H9 (cell line): ENCODE data around the gene MTARC2. TPM values are rescaled to one million over a fixed set of nuclear protein-coding genes. Genes with fewer than 3 reads are reported as not detected.

ENCODE experiments used
- DNase-seq: peaks from one replicate; pipeline ENCODE4 v3.0.0-alpha.2; 2017
- H2AFZ ChIP-seq: one replicate; pipeline ENCODE4 v1.6.1; 2013; ENCODE audit warnings: mild to moderate bottlenecking, low read length, control low read depth, moderate library complexity
- H2AK5ac ChIP-seq: 2 replicates; pipeline ENCODE4 v1.6.1; 2013; ENCODE audit warnings: low read length, control low read depth, mixed read lengths; ENCODE audit not compliant: insufficient read length
- H2BK120ac ChIP-seq: one replicate; pipeline ENCODE4 v1.6.1; 2013; ENCODE audit warnings: low read depth, mild to moderate bottlenecking, low read length, control low read depth, inconsistent platforms; ENCODE audit not compliant: poor library complexity, severe bottlenecking
- H2BK12ac ChIP-seq: 2 replicates; pipeline ENCODE4 v1.6.1; 2013; ENCODE audit warnings: low read length, control low read depth, mixed read lengths, low read depth; ENCODE audit not compliant: insufficient read length
- H2BK15ac ChIP-seq: 2 replicates; pipeline ENCODE4 v1.6.1; 2013; ENCODE audit warnings: low read depth, low read length, control low read depth
- H2BK20ac ChIP-seq: one replicate; pipeline ENCODE4 v1.6.1; 2013; ENCODE audit warnings: low read depth, mild to moderate bottlenecking, low read length, control low read depth, inconsistent platforms; ENCODE audit not compliant: poor library complexity, severe bottlenecking
- H2BK5ac ChIP-seq: 2 replicates; pipeline ENCODE4 v1.6.1; 2013; ENCODE audit warnings: low read length, control low read depth, mixed read lengths; ENCODE audit not compliant: insufficient read length
- H3K14ac ChIP-seq: 2 replicates; pipeline ENCODE4 v1.6.1; 2013; ENCODE audit warnings: low read length, control low read depth; ENCODE audit not compliant: insufficient read depth
- H3K18ac ChIP-seq: 2 replicates; pipeline ENCODE4 v1.6.1; 2013; ENCODE audit warnings: low read depth, mild to moderate bottlenecking, mixed read lengths, low read length, control low read depth; ENCODE audit not compliant: insufficient read length
- H3K23ac ChIP-seq: 2 replicates; pipeline ENCODE4 v1.6.1; 2013; ENCODE audit warnings: low read length, control low read depth, mixed read lengths, low read depth; ENCODE audit not compliant: insufficient read length
- H3K23me2 ChIP-seq: 2 replicates; pipeline ENCODE4 v1.6.1; 2013; ENCODE audit warnings: low read depth, mild to moderate bottlenecking, mixed read lengths, low read length, control low read depth; ENCODE audit not compliant: insufficient read length, poor library complexity, severe bottlenecking
- H3K27ac ChIP-seq: 2 replicates; pipeline ENCODE4 v1.5.1; 2013; ENCODE audit warnings: low read length, control low read depth, mixed read lengths, low read depth; ENCODE audit not compliant: insufficient read length
- H3K27me3 ChIP-seq: 2 replicates; pipeline ENCODE4 v1.6.1; 2013; ENCODE audit warnings: low read length, control low read depth, inconsistent platforms; ENCODE audit not compliant: insufficient read depth
- H3K4ac ChIP-seq: 2 replicates; pipeline ENCODE4 v1.6.1; 2013; ENCODE audit warnings: low read depth, mild to moderate bottlenecking, control low read depth, inconsistent platforms, low read length, moderate library complexity
- H3K4me1 ChIP-seq: 2 replicates; pipeline ENCODE4 v1.6.1; 2013; ENCODE audit warnings: low read length, control low read depth, inconsistent platforms; ENCODE audit not compliant: insufficient read depth
- H3K4me2 ChIP-seq: 2 replicates; pipeline ENCODE4 v1.6.1; 2013; ENCODE audit warnings: low read length, control low read depth, mixed read lengths; ENCODE audit not compliant: insufficient read length, insufficient read depth
- H3K56ac ChIP-seq: 2 replicates; pipeline ENCODE4 v1.6.1; 2013; ENCODE audit warnings: low read depth, mild to moderate bottlenecking, mixed read lengths, low read length, control low read depth; ENCODE audit not compliant: insufficient read length
- H3K79me1 ChIP-seq: 2 replicates; pipeline ENCODE4 v1.6.1; 2013; ENCODE audit warnings: low read depth, mild to moderate bottlenecking, moderate library complexity, low read length, control low read depth, inconsistent platforms; ENCODE audit not compliant: insufficient read depth, poor library complexity, severe bottlenecking
- H3K79me2 ChIP-seq: 2 replicates; pipeline ENCODE4 v1.6.1; 2013; ENCODE audit warnings: low read length, control low read depth, inconsistent platforms; ENCODE audit not compliant: insufficient read depth
- H3K9ac ChIP-seq: 2 replicates; pipeline ENCODE4 v1.6.1; 2013; ENCODE audit warnings: low read length, control low read depth, mixed read lengths; ENCODE audit not compliant: insufficient read length; ENCODE audit errors: extremely low read depth
- H3K9me3 ChIP-seq: one replicate; pipeline ENCODE4 v1.6.1; 2013; ENCODE audit warnings: low read depth, low read length, inconsistent platforms; ENCODE audit not compliant: control insufficient read depth
- H3T11ph ChIP-seq: one replicate; pipeline ENCODE4 v1.6.1; 2013; ENCODE audit warnings: mild to moderate bottlenecking, low read length, control low read depth, inconsistent platforms
- H4K20me1 ChIP-seq: one replicate; pipeline ENCODE4 v1.6.1; 2013; ENCODE audit not compliant: control insufficient read depth, insufficient read length, insufficient read depth
- H4K5ac ChIP-seq: 2 replicates; pipeline ENCODE4 v1.6.1; 2013; ENCODE audit warnings: low read depth, mild to moderate bottlenecking, mixed read lengths, low read length, control low read depth; ENCODE audit not compliant: insufficient read length
- H4K8ac ChIP-seq: replicated peaks from 2 replicates; pipeline ENCODE4 v1.6.1; 2013; ENCODE audit warnings: low read length, control low read depth, mixed read lengths, low read depth; ENCODE audit not compliant: insufficient read length
- H4K91ac ChIP-seq: 2 replicates; pipeline ENCODE4 v1.6.1; 2013; ENCODE audit warnings: low read depth, mild to moderate bottlenecking, moderate library complexity, mixed read lengths, low read length, control low read depth; ENCODE audit not compliant: insufficient read length
- H3K27ac Mint-ChIP-seq, 3 experiments: 2 replicates in 2 of 3; 3 replicates in 1 of 3; pipeline ENCODE4 v1.8.0; 2020 to 2021; ENCODE audit warnings: mixed read lengths in 3 of 3, mild to moderate bottlenecking in 1 of 3, moderate library complexity in 1 of 3
- H3K27me3 Mint-ChIP-seq: 2 replicates; pipeline ENCODE4 v1.8.0; 2021; ENCODE audit warnings: low read depth, mild to moderate bottlenecking, moderate library complexity, mixed read lengths
- H3K36me3 Mint-ChIP-seq, 3 experiments: 2 replicates in 2 of 3; 3 replicates in 1 of 3; pipeline ENCODE4 v1.8.0; 2020 to 2021; ENCODE audit warnings: low read depth in 3 of 3, mixed read lengths in 3 of 3; ENCODE audit not compliant: insufficient read depth in 1 of 3
- H3K4me1 Mint-ChIP-seq, 2 experiments: 2 replicates each; pipeline ENCODE4 v1.8.0; 2020; ENCODE audit warnings: mixed read lengths in 2 of 2
- H3K4me3 Mint-ChIP-seq, 2 experiments: 2 replicates in 1 of 2; 3 replicates in 1 of 2; pipeline ENCODE4 v1.8.0; 2020 to 2021; ENCODE audit warnings: mild to moderate bottlenecking in 2 of 2, mixed read lengths in 2 of 2, moderate library complexity in 1 of 2
- H3K9me3 Mint-ChIP-seq, 2 experiments: 2 replicates in 1 of 2; 3 replicates in 1 of 2; pipeline ENCODE4 v1.8.0; 2020; ENCODE audit warnings: mild to moderate bottlenecking in 2 of 2, mixed read lengths in 2 of 2, moderate library complexity in 1 of 2
- CTCF ChIP-seq: fragments of 200-600 bp; sonication (generic); conservative IDR thresholded peaks from 3 replicates; pipeline ENCODE4 v1.8.0; 2021; ENCODE audit warnings: antibody characterized with exemption, mild to moderate bottlenecking
- WGBS: extraction: QIAGEN DNeasy Blood & Tissue Kit; methylation state at CpG from one replicate; pipeline ENCODE4 v1.1.7; 2013; ENCODE audit warnings: missing lambda C conversion rate, low lambda C conversion rate, mixed read lengths; ENCODE audit not compliant: insufficient read length; ENCODE audit errors: extremely low coverage; 5-methylcytosine and 5-hydroxymethylcytosine counted together
- total RNA-seq: library from RNA; stranded (reverse); gene quantifications from 2 replicates; pipeline ENCODE4 v1.2.1, GENCODE V29; 2021

Gene MTARC2
- total RNA-seq, 1 experiment from 2014 or later, result 7.7 TPM

- Histone ChIP-seq H2BK12ac (no peak overlapping the region), H3K4me2 (no peak overlapping the region), H2BK5ac (no peak overlapping the region), H2BK120ac (no peak overlapping the region), H3K56ac (no peak overlapping the region), H3K23me2 (peaks cover 8% of the 10 kb centered on the region), H2BK20ac (no peak overlapping the region), H4K5ac (no peak overlapping the region), H3K79me2 (no peaks in the 10 kb centered on the region), H4K8ac (no peak overlapping the region), H4K20me1 (no peaks in the 10 kb centered on the region), H4K91ac (no peak overlapping the region), H3K27ac (no peak overlapping the region), H3K4ac (no peak overlapping the region), H3K27me3 (no peaks in the 10 kb centered on the region), H3T11ph (no peak overlapping the region), H2BK15ac (no peak overlapping the region), H3K14ac (no peak overlapping the region), H2AK5ac (no peak overlapping the region), H3K9ac (no peak overlapping the region), H3K9me3 (no peaks in the 10 kb centered on the region), H3K4me1 (peaks cover 4% of the 10 kb centered on the region; the same call in 1 of the 2 replicates), H2AFZ (no peak overlapping the region), H3K79me1 (peaks cover 2% of the 10 kb centered on the region), H3K18ac (no peak overlapping the region), H3K23ac (no peak overlapping the region)
- Mint-ChIP-seq H3K27me3 (peaks cover 2% of the 10 kb centered on the region; the same call in 1 of the 2 replicates), H3K4me3 (no peak overlapping the region), H3K9me3 (no peaks in the 10 kb centered on the region; a peak in 1 of 5 replicates), H3K4me1 (peaks cover 22 to 26% of the 10 kb centered on the region in 2 experiments), H3K36me3 (peaks cover 1 to 18% (median 11%) of the 10 kb centered on the region in 3 experiments), H3K27ac (no peak overlapping the region)
- no peak for DNase-seq
- no peak for TF ChIP-seq CTCF
- no CpG with 5 or more reads among the region's 7 CpGs for WGBS
Observed at GRCh38 chr1:220788900-220789299, 40.8 kb downstream of the MTARC2 start.
